AG10803 (cell line): ENCODE measurements around the gene NAA80.
A peak's percentile ranks its signal among the peaks of the same experiment; 100 is the strongest.

Experiments
- DNase-seq: peaks from one replicate; pipeline ENCODE4 v3.0.0; 2010; ENCODE audit warnings: low read depth
- H3K4me3 ChIP-seq: 2 replicates; pipeline ENCODE4 v1.5.1; 2011; ENCODE audit warnings: mild to moderate bottlenecking, low read length, control low read depth
- CTCF ChIP-seq: conservative IDR thresholded peaks from 2 replicates; pipeline ENCODE4 v1.5.1; 2011; ENCODE audit warnings: mild to moderate bottlenecking, low read length, control low read depth, inconsistent platforms

NAA80 gene

GRCh38 chr3:50270422-50271224 is 28.6 kb downstream of the NAA80 start:
- no peak for TF ChIP-seq CTCF

GRCh38 chr3:50269977-50270413 is 29.2 kb downstream of the NAA80 start:
- H3K4me3 ChIP-seq, result peak overlapping the region; percentile 53
- DNase-seq, result peak; percentile 47
- TF ChIP-seq CTCF, result no peak

More at GRCh38 chr3:50270422-50271224, 28.6 kb downstream of the NAA80 start:
- H3K4me3 ChIP-seq, result peak overlapping the region; percentile 53
- DNase-seq, result no peak

GRCh38 chr3:50269460-50269859 is 29.7 kb downstream of the NAA80 start:
- DNase-seq, result no peak
- no peak for TF ChIP-seq CTCF
- H3K4me3 ChIP-seq, result peak overlapping the region; percentile 53

- peak within 1 kb of the TSS; percentile 72 for H3K4me3 ChIP-seq
- TF ChIP-seq CTCF, result no peak
- DNase-seq, result peak; percentile 58
Observed at GRCh38 chr3:50268703-50269451, 30.3 kb downstream of the NAA80 start, which contains the start of gene SEMA3B. TSS of gene SEMA3B (plus strand) at chr3:50269147. CDS start at chr3:50269241, 94 bp downstream.

GRCh38 chr3:50268276-50268675 is 30.9 kb downstream of the NAA80 start:
- TF ChIP-seq CTCF, result no peak
- no peak for DNase-seq
- H3K4me3 ChIP-seq, result no peak overlapping the region

- peak overlapping the region; percentile 72 for H3K4me3 ChIP-seq
- TF ChIP-seq CTCF, result no peak
- DNase-seq, result no peak
Observed at GRCh38 chr3:50267280-50267913, 31.8 kb downstream of the NAA80 start.
